HFF-Myc (cell line): Measurements from ENCODE around the gene RPL29.

Experiments
- DNase-seq: peaks from one replicate; pipeline ENCODE4 v3.0.0-alpha.2; 2011; ENCODE audit warnings: low read depth; ENCODE audit errors: extremely low read depth
- H3K4me3 ChIP-seq: replicated peaks from 2 replicates; pipeline ENCODE4 v1.5.1; 2011; ENCODE audit warnings: low read depth, mild to moderate bottlenecking, control low read depth, low read length
- TF ChIP-seq, protein P1 (sequence below): IDR thresholded peaks from 2 replicates; pipeline ENCODE4 v1.5.1; 2012; ENCODE audit warnings: mild to moderate bottlenecking, low read depth, low read length, control low read depth; ENCODE audit errors: missing control alignments

The RPL29 gene

DNA sequence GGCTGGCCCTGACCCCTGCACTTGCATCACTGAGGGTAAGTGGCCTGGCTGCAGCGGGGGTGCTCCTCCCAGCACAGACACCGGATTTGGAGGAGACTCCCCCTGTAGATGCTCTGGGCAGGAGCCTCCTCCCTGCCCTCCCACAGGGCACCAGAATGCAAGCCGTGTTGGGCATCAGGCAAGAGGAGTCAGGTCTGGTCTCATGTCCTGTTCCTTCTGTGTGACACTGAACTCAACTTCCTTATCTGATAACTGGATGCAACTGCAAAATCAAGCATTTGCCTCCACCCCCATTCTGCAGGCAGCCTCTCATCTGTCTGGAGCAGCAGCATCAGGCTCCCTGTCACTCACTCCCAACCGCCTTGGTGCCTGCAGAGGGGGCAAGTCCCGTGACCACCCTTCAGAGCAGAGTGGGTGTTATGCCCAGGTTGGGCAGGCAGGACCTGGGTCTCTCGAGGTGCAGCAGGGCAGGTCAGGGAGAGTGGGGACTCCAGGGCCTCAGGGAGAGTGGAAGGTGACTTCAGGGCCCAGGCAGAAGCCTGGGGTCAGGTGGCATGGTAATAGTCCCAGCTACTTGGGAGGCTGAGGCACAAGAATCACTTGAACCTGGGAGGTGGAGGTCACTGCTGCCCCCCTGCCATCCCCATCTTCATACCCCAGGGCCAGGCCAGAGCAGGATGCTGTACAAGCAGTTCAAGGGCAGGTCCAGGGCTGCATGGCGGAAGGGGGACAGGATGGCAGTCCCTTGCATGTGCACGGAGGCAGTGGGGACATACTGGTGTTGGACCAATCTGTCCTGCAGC lies 10.5 kb upstream of the RPL29 start:
- TF ChIP-seq, protein P1, sequence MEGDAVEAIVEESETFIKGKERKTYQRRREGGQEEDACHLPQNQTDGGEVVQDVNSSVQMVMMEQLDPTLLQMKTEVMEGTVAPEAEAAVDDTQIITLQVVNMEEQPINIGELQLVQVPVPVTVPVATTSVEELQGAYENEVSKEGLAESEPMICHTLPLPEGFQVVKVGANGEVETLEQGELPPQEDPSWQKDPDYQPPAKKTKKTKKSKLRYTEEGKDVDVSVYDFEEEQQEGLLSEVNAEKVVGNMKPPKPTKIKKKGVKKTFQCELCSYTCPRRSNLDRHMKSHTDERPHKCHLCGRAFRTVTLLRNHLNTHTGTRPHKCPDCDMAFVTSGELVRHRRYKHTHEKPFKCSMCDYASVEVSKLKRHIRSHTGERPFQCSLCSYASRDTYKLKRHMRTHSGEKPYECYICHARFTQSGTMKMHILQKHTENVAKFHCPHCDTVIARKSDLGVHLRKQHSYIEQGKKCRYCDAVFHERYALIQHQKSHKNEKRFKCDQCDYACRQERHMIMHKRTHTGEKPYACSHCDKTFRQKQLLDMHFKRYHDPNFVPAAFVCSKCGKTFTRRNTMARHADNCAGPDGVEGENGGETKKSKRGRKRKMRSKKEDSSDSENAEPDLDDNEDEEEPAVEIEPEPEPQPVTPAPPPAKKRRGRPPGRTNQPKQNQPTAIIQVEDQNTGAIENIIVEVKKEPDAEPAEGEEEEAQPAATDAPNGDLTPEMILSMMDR = no peak
- H3K4me3 ChIP-seq = no peak overlapping the region
- no peak for DNase-seq

DNA sequence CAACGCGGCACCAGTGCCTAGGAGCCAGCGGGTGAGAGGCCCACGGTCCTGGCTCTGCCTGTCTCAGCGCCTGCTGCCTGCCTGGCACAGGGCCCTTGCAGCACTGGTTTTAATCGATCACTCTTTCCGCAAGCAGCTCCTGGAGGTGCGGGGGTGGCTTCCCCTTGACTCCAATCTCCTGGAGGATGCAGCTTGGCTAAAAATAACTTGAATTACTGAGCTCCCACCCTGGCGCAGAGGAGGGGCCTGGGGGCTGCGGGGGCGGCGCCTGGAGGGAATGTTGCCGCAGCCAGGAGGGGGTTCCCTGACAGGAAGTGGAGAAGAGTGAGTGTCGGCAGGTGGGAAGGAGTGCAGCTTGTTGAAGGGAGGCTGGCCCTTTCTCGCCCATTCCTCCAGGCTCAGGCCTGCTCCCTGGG lies 9.9 kb upstream of the RPL29 start:
- no peak overlapping the region for H3K4me3 ChIP-seq
- DNase-seq = peak; percentile 50
- TF ChIP-seq, protein P1 = no peak

DNA sequence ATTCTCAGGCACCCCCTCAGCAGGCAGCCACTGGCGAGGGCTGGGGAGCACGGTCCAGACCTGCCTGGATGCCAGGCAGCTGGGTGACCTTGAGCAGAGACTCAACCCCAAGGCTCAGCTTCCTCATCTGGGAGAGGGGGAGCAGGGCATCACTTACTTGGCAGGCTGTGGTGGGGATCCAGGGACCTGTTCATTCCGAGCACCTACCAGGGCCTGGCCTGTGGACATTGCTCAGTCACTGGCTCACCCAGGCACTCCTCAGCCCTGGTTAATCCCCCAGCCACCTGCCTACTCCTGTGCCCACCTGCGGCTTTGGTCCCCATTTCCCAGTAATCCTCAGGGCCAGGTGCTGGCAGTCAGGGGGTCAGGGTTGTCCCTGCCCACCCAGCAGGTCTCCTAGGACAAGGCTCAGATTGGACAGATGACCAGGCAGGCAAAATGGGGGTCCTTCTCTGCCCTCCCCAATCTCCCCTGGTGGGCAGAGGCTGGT lies 9.3 kb upstream of the RPL29 start:
- H3K4me3 ChIP-seq = no peak overlapping the region
- TF ChIP-seq, protein P1 = no peak
- DNase-seq = no peak

DNA sequence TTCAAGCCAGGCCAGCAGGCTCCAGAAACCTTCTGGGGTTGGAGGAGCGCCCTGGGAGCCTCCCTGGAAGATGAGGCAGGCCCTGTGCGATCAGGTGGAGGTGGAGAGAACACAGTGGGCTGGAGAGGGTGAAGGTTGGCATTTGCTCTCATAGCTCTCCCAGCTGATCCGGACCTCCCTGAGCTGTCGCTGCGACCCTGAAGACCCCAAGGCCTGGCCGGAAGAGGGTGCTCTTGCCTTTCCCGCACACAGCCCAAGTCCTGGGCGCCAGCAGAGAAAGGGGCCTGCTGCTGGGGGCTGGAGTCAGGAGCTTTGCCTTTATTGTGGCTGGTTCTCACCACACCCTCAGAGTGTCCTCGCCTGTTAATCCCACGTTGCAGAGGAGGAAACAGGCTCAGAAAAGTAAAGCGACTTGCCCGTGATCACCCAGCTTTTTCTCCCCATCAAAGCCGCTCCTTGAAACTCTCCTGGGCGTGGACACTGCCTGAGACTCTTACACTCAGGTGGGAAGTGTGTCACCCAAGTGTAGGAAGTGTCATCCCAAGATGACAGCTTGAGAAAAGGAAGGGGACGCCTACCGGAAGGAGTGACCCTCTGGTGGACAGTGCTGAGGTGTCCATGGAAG lies 8.6 kb upstream of the RPL29 start:
- H3K4me3 ChIP-seq = no peak overlapping the region
- TF ChIP-seq, protein P1 = peak; percentile 77
- DNase-seq = no peak

DNA sequence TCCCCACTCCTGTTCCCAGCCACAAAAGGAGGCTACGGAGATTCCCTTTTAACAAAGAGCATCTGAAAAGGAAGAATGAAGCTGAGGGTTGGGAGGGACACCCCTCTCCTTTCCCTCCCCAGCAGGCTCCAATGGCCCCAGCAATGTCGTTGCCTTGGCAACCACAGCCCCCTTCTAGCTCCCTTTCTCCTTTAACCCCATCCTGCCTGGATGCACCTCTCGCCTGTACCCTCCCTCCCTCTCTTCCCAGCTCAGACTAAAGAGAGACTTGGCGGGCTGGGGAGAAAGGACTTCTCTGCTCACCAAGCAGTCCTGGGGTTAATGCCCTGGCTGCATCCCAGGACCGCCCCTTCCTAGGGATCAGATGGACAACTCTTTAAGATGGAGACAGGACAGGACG lies 7.1 kb upstream of the RPL29 start:
- no peak for DNase-seq
- H3K4me3 ChIP-seq = no peak overlapping the region
- TF ChIP-seq, protein P1 = no peak

DNA sequence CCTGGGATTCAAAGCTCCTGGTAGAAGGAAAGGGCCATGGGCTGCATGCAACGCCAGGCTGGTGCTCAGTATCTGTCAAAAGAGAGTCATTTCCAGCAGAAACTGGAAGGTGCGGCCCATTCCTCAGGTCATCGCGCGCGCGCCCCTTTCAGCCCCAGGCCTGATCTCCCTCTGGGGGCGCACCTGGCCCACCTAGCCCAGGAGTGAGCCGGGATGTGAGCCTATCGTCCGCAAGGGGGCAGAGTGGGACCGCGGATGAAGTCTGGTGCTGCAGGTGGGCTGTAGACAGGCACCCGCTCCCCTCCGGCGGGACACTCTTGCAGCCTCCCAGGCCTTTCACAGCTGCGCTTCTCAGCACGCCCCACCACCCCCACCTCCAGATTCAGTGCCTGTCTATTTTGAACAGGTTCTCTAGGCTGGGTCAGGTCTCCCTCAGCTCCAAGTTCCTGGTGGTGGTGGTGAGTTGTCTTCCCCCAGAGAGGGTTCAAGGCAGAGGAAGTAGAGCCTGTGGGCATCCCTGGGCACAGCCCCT lies 5.8 kb upstream of the RPL29 start:
- H3K4me3 ChIP-seq = no peak overlapping the region
- TF ChIP-seq, protein P1 = peak; percentile 96
- peak; percentile 36 for DNase-seq
